Myocyte (in vitro differentiated cells): Measurements from ENCODE around the gene AGO4. TPM values are rescaled to one million over a fixed set of nuclear protein-coding genes. Genes with fewer than 3 reads are reported as not detected.
"Not testable (repeated sequence)": the region's sequence is repeated elsewhere in the genome, so short reads cannot be mapped to it uniquely, and the experiment has no call there.

Experiments used
- DNase-seq: peaks from one replicate; pipeline ENCODE4 v3.0.0-alpha.2; 2012; ENCODE audit warnings: low read depth
- polyA plus RNA-seq: library from polyadenylated mRNA; unstranded; fragments of >200 nt; gene quantifications from one replicate; pipeline ENCODE4 v1.2.1, GENCODE V29; 2012; ENCODE audit warnings: missing spikeins
- total RNA-seq: library from RNA; depleted of rRNA; stranded (reverse); fragments of >200 nt; gene quantifications from 2 replicates; pipeline ENCODE4 v1.2.3, GENCODE V29; 2014

AGO4 gene
- total RNA-seq = 12.7 and 14.1 TPM in 2 replicates
- 9.5 TPM for polyA plus RNA-seq

- peak; percentile 72 for DNase-seq
These were observed at the start of gene AGO4 for GRCh38 chr1:35807614-35808449. TSS of gene AGO4 (plus strand) at chr1:35808016. CDS start at chr1:35808417, 401 bp downstream.

- DNase-seq = no peak
These were observed 45.7 kb upstream of the AGO4 start for GRCh38 chr1:35762141-35762540.

- no peak for DNase-seq
These were observed 44.6 kb upstream of the AGO4 start for GRCh38 chr1:35763201-35763600.

GRCh38 chr1:35764283-35764682 is 43.5 kb upstream of the AGO4 start:
- DNase-seq = no peak

GRCh38 chr1:35768350-35769187 is 39.2 kb upstream of the AGO4 start:
- DNase-seq = peak; percentile 20

- peak; percentile 95 for DNase-seq
These were observed 38.5 kb upstream of the AGO4 start for GRCh38 chr1:35769188-35769758.

- DNase-seq = no peak
These were observed 34.1 kb upstream of the AGO4 start for GRCh38 chr1:35773711-35774110.

- not testable (repeated sequence) for DNase-seq
These were observed 31.6 kb upstream of the AGO4 start for GRCh38 chr1:35776172-35776571.

GRCh38 chr1:35777109-35777508 is 30.7 kb upstream of the AGO4 start:
- DNase-seq = no peak

GRCh38 chr1:35783055-35783583 is 24.7 kb upstream of the AGO4 start:
- DNase-seq = no peak

- DNase-seq = not testable (repeated sequence)
These were observed 23.5 kb upstream of the AGO4 start for GRCh38 chr1:35784364-35784763.

- no peak for DNase-seq
These were observed 19.7 kb upstream of the AGO4 start for GRCh38 chr1:35788139-35788538.

GRCh38 chr1:35790670-35791069 is 17.1 kb upstream of the AGO4 start:
- DNase-seq = no peak

GRCh38 chr1:35795295-35795694 is 12.5 kb upstream of the AGO4 start:
- no peak for DNase-seq

- no peak for DNase-seq
These were observed 10.4 kb upstream of the AGO4 start for GRCh38 chr1:35797380-35797779.

GRCh38 chr1:35798019-35798418 is 9.8 kb upstream of the AGO4 start:
- DNase-seq = not testable (repeated sequence)

- not testable (repeated sequence) for DNase-seq
These were observed 7.5 kb upstream of the AGO4 start for GRCh38 chr1:35800167-35800887.

- DNase-seq = peak; percentile 56
These were observed 766 bp downstream of the AGO4 start for GRCh38 chr1:35808450-35809113.

- DNase-seq = no peak
These were observed 1.6 kb downstream of the AGO4 start for GRCh38 chr1:35809114-35810095.
